T-helper 1 cell treated with Interleukin-12 subunit alpha and Interleukin-12 subunit beta and Interleukin-4 antibody, amounts not matched to agents 30 ng/mL and 1 ng/mL, for 36 hours (primary cell): Measurements from ENCODE around the gene TSPEAR. TPM values are rescaled to one million over a fixed set of nuclear protein-coding genes. Genes with fewer than 3 reads are reported as not detected.

Source experiments
- intact Hi-C: fragments of 100-400 bp; cut with micrococcal nuclease; formaldehyde crosslinking; loops from one replicate; pipeline ENCODE4 v1.15.1; 2024
- total RNA-seq: library from RNA; stranded (reverse); gene quantifications from 2 replicates; pipeline ENCODE4 v1.2.3, GENCODE V29; 2022

The TSPEAR gene
- total RNA-seq, 1 donor from 2014 or later = not detected

- intact Hi-C loops = no loop called here
These were observed 12.1 kb upstream of the TSPEAR start for GRCh38 chr21:44723177-44724131.

GRCh38 chr21:44722731-44723130 lies 11.4 kb upstream of the TSPEAR start:
- intact Hi-C loops = no loop called here

- intact Hi-C loops = no loop called here
These were observed 8.8 kb upstream of the TSPEAR start for GRCh38 chr21:44720170-44720569.

- intact Hi-C loops = no loop called here
These were observed 7.2 kb upstream of the TSPEAR start for GRCh38 chr21:44718571-44718970.

GRCh38 chr21:44718093-44718492 lies 6.7 kb upstream of the TSPEAR start:
- intact Hi-C loops = no loop called here

- intact Hi-C loops = no loop called here
These were observed 5.6 kb upstream of the TSPEAR start for GRCh38 chr21:44716984-44717383.

GRCh38 chr21:44714905-44715304 lies 3.5 kb upstream of the TSPEAR start:
- intact Hi-C loops = no loop called here

- intact Hi-C loops = no loop called here
These were observed 2.5 kb upstream of the TSPEAR start for GRCh38 chr21:44713846-44714245.

- intact Hi-C loops = no loop called here
These were observed 1.8 kb upstream of the TSPEAR start for GRCh38 chr21:44713130-44713529.

GRCh38 chr21:44712203-44713028 lies 1.0 kb upstream of the TSPEAR start:
- intact Hi-C loops = no loop called here

- intact Hi-C loops = no loop called here
These were observed 531 bp downstream of the TSPEAR start for GRCh38 chr21:44710756-44711326.

- intact Hi-C loops = no loop called here
These were observed 1.1 kb downstream of the TSPEAR start for GRCh38 chr21:44710294-44710665.

- intact Hi-C loops = no loop called here
These were observed 1.7 kb downstream of the TSPEAR start for GRCh38 chr21:44709426-44710293.

GRCh38 chr21:44708866-44709425 lies 2.4 kb downstream of the TSPEAR start:
- intact Hi-C loops = no loop called here

GRCh38 chr21:44708213-44708865 lies 3.0 kb downstream of the TSPEAR start:
- intact Hi-C loops = no loop called here

GRCh38 chr21:44706706-44707581 lies 4.4 kb downstream of the TSPEAR start:
- intact Hi-C loops = no loop called here

GRCh38 chr21:44706026-44706705 lies 5.2 kb downstream of the TSPEAR start:
- intact Hi-C loops = no loop called here

- intact Hi-C loops = no loop called here
These were observed 6.8 kb downstream of the TSPEAR start for GRCh38 chr21:44704636-44705001.
